Uterus (tissue), 4 donors: Measurements from ENCODE around the gene CACNA1A. TPM values are rescaled to one million over a fixed set of nuclear protein-coding genes. Genes with fewer than 3 reads are reported as not detected.
A peak's percentile ranks its signal among the peaks of the same experiment; 100 is the strongest.

Source experiments
- DNase-seq, 2 donors: peaks; one replicate each; pipeline ENCODE4 v3.0.0-alpha.2; 2019 to 2020
- H3K27ac ChIP-seq, 2 donors: fragments of 200-600 bp; sonication (generic); 1 replicate in 1 of 2; 2 replicates in 1 of 2; pipeline ENCODE4 v1.5.1; 2016 to 2018
- H3K27me3 ChIP-seq, 2 donors: fragments of 200-600 bp; sonication (generic); one replicate each; pipeline ENCODE4 v1.5.1; 2018 to 2019; ENCODE audit warnings: control low read depth in 1 of 2
- H3K36me3 ChIP-seq, 2 donors: fragments of 200-600 bp; sonication (generic); one replicate each; pipeline ENCODE4 v1.5.1; 2019; ENCODE audit warnings: control low read depth in 1 of 2
- H3K4me1 ChIP-seq, 2 donors: fragments of 200-600 bp; sonication (generic); one replicate each; pipeline ENCODE4 v1.5.1; 2018 to 2019; ENCODE audit warnings: control low read depth in 1 of 2
- H3K4me3 ChIP-seq, 2 donors: fragments of 200-600 bp; sonication (generic); 1 replicate in 1 of 2; 2 replicates in 1 of 2; pipeline ENCODE4 v1.5.1; 2018 to 2019; ENCODE audit warnings: mild to moderate bottlenecking in 1 of 2
- H3K9me3 ChIP-seq, 2 donors: fragments of 200-600 bp; sonication (generic); one replicate each; pipeline ENCODE4 v1.5.1; 2019; ENCODE audit warnings: control low read depth in 1 of 2
- CTCF ChIP-seq, 4 experiments: fragments of 200-600 bp in 2 of 4; fragments of 450-650 bp in 2 of 4; sonication (generic) in 2 of 4; IDR thresholded peaks; one replicate each; pipeline ENCODE4 v1.5.1; 2016 to 2019; ENCODE audit warnings: antibody characterized with exemption in 4 of 4, mild to moderate bottlenecking in 2 of 4, moderate library complexity in 1 of 4
- POLR2A ChIP-seq, 2 donors: fragments of 450-650 bp; IDR thresholded peaks; one replicate each; pipeline ENCODE4 v1.6.1; 2016; ENCODE audit warnings: antibody characterized with exemption in 2 of 2, mild to moderate bottlenecking in 1 of 2, moderate library complexity in 1 of 2
- intact Hi-C: fragments of 100-400 bp; cut with DNase I; formaldehyde crosslinking; loops from one replicate; pipeline ENCODE4 v1.15.1; 2023; ENCODE audit warnings: low total_unique reads
- total RNA-seq, 4 donors: library from RNA; depleted of rRNA in 3 of 4; stranded (reverse); fragments of >200 nt in 3 of 4; gene quantifications; one replicate each; pipeline versions ENCODE4 v1.1.0 to v1.2.4, GENCODE V29; 2014 to 2023
- donor health status: DM: yes; HTN: yes; CAD: no.

The CACNA1A gene
- total RNA-seq, 4 donors from 2014 or later = 0.77 to 5.8 (median 0.96) TPM

GRCh38 chr19:13234518-13234917 lies 271.8 kb downstream of the CACNA1A start:
- Histone ChIP-seq H3K9me3 (no peaks in the 10 kb centered on the region), H3K4me3 (no peak overlapping the region), H3K36me3 (no peaks in the 10 kb centered on the region), H3K27ac (no peak overlapping the region), H3K27me3 (no peaks in the 10 kb centered on the region), H3K4me1 (no peaks in the 10 kb centered on the region)
- intact Hi-C loops = no loop called here
- peak; percentile 24 for DNase-seq
- TF ChIP-seq CTCF (IDR thresholded peaks at IDR 0.05) (peak in 2 of 4 experiments; percentile 46 to 55), POLR2A (IDR thresholded peaks at IDR 0.05) (no peak)

- H3K4me1 ChIP-seq = no peaks in the 10 kb centered on the region
- no peak for TF ChIP-seq CTCF (IDR thresholded peaks at IDR 0.05)
- TF ChIP-seq POLR2A (IDR thresholded peaks at IDR 0.05) = no peak
- no peak overlapping the region for H3K27ac ChIP-seq
- H3K36me3 ChIP-seq = no peaks in the 10 kb centered on the region
- H3K27me3 ChIP-seq = no peaks in the 10 kb centered on the region
- intact Hi-C loops = no loop called here
- H3K4me3 ChIP-seq = no peak overlapping the region
- H3K9me3 ChIP-seq = no peaks in the 10 kb centered on the region
- DNase-seq = no peak
Observed at GRCh38 chr19:13231663-13232062, 274.6 kb downstream of the CACNA1A start.

GRCh38 chr19:13229246-13229645 lies 277.0 kb downstream of the CACNA1A start:
- DNase-seq = no peak
- Histone ChIP-seq H3K36me3 (no peaks in the 10 kb centered on the region), H3K4me3 (no peak overlapping the region), H3K27me3 (no peaks in the 10 kb centered on the region), H3K27ac (no peak overlapping the region), H3K4me1 (no peaks in the 10 kb centered on the region), H3K9me3 (no peaks in the 10 kb centered on the region)
- intact Hi-C loops = no loop called here
- TF ChIP-seq POLR2A (IDR thresholded peaks at IDR 0.05) (no peak), CTCF (IDR thresholded peaks at IDR 0.05) (no peak)

- no peaks in the 10 kb centered on the region for H3K4me1 ChIP-seq
- H3K27ac ChIP-seq = no peak overlapping the region
- H3K36me3 ChIP-seq = no peaks in the 10 kb centered on the region
- no peaks in the 10 kb centered on the region for H3K9me3 ChIP-seq
- H3K4me3 ChIP-seq = no peak overlapping the region
- no peak for DNase-seq
- H3K27me3 ChIP-seq = no peaks in the 10 kb centered on the region
- no peak for TF ChIP-seq POLR2A (IDR thresholded peaks at IDR 0.05)
- intact Hi-C loops = no loop called here
Observed at GRCh38 chr19:13228561-13228960, 277.7 kb downstream of the CACNA1A start.

- DNase-seq = no peak
- no peaks in the 10 kb centered on the region for H3K9me3 ChIP-seq
- intact Hi-C loops = no loop called here
- no peak for TF ChIP-seq CTCF (IDR thresholded peaks at IDR 0.05)
- TF ChIP-seq POLR2A (IDR thresholded peaks at IDR 0.05) = no peak
- H3K4me3 ChIP-seq = no peak overlapping the region
- no peak overlapping the region for H3K27ac ChIP-seq
- H3K27me3 ChIP-seq = no peaks in the 10 kb centered on the region
- H3K4me1 ChIP-seq = no peaks in the 10 kb centered on the region
- H3K36me3 ChIP-seq = no peaks in the 10 kb centered on the region
Observed at GRCh38 chr19:13226983-13227382, 279.3 kb downstream of the CACNA1A start.
